ENCODE results near the gene CBFA2T3. TPM values are rescaled to one million over a fixed set of nuclear protein-coding genes. Genes with fewer than 3 reads are reported as not detected.
"Not testable (repeated sequence)": the region's sequence is repeated elsewhere in the genome, so short reads cannot be mapped to it uniquely, and the experiment has no call there.

The CBFA2T3 gene
- polyA plus RNA-seq, 3 donors from 2014 or later, result 0.49 to 0.76 TPM; not detected in 1

DNA sequence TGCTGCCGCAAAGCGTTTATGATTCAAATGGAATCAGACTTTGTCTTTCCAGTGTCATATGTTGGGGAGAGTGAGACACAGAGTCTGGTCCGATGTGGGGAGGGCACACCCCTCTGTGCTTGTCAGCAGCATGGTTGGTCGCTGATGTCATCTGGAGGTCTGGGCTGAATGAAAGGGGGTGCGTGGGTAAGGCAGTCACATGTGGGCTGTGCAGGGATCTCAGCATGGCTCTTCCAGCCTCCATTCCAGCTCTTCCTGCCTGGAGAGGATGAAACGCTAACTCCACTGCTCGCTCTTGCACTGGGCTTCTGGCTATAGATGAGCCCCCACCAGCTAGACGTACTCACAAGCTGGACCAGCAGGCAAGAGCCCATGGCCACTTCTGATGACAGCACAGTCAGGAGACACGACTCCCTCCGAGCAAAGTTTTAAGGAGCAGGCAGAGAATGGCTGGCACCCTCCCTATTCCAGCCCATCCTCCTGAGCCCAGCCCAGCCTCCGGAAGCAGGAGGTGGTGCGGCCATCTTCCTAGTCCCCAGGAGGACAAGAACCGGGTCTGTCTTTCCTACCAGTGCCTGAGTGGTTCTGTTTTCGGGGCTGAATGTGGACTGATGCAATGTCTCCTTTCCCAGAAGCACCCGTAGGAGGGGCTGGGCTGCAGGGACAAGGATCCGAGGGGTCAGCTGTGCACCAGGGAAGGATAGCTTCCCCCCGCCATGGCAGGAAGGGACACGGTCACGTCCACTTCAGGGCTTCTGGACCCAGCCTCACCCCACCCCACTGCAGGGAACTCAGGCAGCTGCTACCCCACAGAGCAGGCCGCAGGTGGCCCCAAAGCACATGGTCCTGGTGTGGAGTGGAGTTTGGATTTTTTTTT lies 41.5 kb upstream of the CBFA2T3 start:
- Mint-ChIP-seq H3K36me3 (no peaks in the 10 kb centered on the region), H3K4me3 (no peak overlapping the region), H3K9me3 (no peaks in the 10 kb centered on the region), H3K4me1 (peaks cover 0 to 6% of the 10 kb centered on the region in 2 donors), H3K27ac (no peak overlapping the region), H3K27me3 (ENCODE audit: low read depth in 3 of 3) (peaks cover 2 to 7% (median 3%) of the 10 kb centered on the region in 3 donors)
- no peak for DNase-seq

DNA sequence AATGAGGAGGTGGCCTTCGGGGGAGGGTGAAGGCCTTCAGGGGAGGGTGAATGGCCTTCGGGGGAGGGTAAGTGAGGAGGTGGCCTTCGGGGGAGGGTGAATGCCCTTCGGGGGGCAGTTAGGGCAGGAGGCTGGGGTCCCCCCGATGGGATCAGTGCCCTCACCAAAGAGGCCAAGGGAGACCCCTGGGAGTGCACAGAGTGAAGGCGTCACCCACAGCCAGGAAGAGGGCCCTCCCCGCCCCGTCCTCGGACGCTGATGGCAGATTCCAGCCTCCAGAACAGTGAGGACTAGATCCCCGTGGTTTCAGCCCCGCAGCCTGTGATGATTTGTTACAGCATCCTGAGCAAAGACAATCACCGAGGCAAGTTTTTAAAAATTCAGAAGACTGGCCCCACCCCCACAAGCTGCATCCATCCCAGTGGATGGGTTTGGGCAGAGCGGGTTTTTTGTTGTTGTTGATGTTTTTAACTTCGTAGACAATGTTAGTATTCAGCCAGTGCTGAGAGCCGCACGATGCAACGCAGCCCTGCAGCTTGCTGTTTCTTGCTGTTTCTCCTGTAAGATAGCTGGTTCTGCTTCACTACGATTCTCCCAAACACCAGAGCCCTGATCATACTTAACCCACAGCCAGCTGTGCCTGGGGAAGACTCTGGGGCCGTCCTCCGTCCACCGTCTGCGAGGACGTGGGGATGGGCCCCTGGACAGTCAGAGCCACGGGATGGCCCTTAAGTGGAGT lies 40.7 kb upstream of the CBFA2T3 start:
- H3K4me3 Mint-ChIP-seq, result no peak overlapping the region
- H3K4me1 Mint-ChIP-seq, result peaks cover 0 to 6% of the 10 kb centered on the region in 2 donors
- H3K9me3 Mint-ChIP-seq, result no peaks in the 10 kb centered on the region
- DNase-seq, result no peak
- no peak overlapping the region for H3K27ac Mint-ChIP-seq
- H3K27me3 Mint-ChIP-seq (ENCODE audit: low read depth in 3 of 3), result peaks cover 2 to 7% (median 2%) of the 10 kb centered on the region in 3 donors
- no peaks in the 10 kb centered on the region for H3K36me3 Mint-ChIP-seq

DNA sequence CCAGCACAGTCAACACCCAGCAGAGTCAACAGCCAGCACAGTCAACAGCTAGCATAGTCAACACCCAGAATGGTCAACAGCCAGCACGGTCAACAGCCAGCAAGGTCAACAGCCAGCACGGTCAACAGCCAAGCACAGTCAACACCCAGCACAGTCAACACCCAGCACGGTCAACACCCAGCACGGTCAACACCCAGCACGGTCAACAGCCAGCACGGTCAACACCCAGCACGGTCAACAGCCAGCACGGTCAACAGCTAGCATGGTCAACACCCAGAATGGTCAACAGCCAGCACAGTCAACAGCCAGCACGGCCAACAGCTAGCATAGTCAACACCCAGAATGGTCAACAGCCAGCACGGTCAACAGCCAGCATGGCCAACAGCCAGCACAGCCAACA lies 39.6 kb upstream of the CBFA2T3 start:
- not testable (repeated sequence) for H3K9me3 Mint-ChIP-seq; H3K4me1 Mint-ChIP-seq; H3K36me3 Mint-ChIP-seq; H3K27ac Mint-ChIP-seq; DNase-seq; H3K27me3 Mint-ChIP-seq (ENCODE audit: low read depth in 3 of 3); H3K4me3 Mint-ChIP-seq

DNA sequence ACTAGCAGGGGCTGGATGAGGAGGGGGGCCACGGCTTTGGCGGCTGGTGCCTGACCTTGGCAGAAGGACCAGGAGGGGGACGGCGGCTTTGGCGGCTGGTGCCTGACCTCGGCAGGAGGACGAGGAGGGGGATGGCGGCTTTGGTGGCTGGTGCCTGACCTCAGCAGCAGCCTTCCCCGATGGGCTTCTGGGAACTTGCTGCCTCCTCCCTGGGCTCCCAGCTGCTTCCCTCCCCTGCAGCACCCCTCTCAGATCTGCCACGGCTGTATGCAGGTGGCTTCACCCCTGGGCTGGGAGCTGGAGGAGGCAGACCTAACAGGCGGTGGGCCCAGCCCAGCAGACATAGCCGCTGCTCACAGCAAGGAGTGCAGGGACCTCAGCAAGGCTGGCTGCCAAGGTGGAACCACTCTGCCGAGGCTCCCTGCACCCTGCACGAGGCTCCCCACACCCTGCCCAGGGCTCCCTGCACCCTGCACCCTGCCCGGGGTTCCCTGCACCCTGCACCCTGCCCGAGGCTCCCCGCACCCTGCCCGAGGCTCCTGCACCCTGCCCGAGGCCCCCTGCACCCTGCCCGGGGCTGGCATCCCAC lies 38.4 kb upstream of the CBFA2T3 start:
- no peak overlapping the region for H3K27ac Mint-ChIP-seq
- H3K9me3 Mint-ChIP-seq, result no peaks in the 10 kb centered on the region
- H3K36me3 Mint-ChIP-seq, result no peaks in the 10 kb centered on the region
- peaks cover 2 to 5% (median 2%) of the 10 kb centered on the region in 3 donors for H3K27me3 Mint-ChIP-seq (ENCODE audit: low read depth in 3 of 3)
- no peak for DNase-seq
- H3K4me1 Mint-ChIP-seq, result peaks cover 0 to 4% of the 10 kb centered on the region in 2 donors
- no peak overlapping the region for H3K4me3 Mint-ChIP-seq

GRCh38 chr16:89014403-89015230 lies 37.6 kb upstream of the CBFA2T3 start:
- no peak for DNase-seq
- Mint-ChIP-seq H3K4me3 (no peak overlapping the region), H3K27ac (no peak overlapping the region), H3K4me1 (no peaks in the 10 kb centered on the region), H3K36me3 (no peaks in the 10 kb centered on the region), H3K9me3 (no peaks in the 10 kb centered on the region), H3K27me3 (ENCODE audit: low read depth in 3 of 3) (peaks cover 2 to 4% (median 3%) of the 10 kb centered on the region in 3 donors)

DNA sequence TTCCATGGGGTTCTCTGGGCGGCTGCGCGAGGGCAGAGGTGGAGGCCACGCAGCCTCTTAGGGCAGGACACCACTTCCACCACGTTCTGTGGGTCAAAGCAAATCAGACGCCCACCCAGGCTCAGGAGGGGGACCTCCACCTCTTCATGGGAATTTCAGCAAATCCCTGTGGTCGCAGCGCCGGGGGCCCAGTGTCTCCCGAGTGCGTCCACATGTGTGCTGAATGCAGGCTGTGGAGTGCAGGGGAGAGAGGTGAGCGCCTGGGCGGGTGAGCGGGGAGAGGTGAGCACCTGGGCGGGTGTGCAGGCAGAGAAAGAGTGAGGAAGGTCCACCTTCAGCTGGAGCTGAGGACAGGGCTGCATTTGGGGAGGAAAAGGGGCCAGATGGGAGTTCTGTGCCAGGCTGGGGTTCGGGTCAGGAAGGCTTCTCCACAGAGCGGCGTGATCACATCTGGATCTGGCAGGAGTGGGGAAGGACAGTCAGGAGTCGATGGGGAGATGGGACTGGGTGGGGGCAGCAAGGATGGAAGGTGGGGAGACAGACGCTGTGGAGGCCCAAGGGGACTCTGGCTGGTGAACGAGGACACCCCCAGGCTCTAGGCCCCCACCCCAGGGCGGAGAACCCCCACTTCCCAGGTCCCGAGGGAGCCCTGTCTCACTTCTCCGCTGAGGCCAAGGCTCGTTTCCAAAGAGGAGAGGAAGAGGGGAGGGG lies 36.8 kb upstream of the CBFA2T3 start:
- Mint-ChIP-seq H3K4me3 (no peak overlapping the region), H3K9me3 (no peaks in the 10 kb centered on the region), H3K36me3 (no peaks in the 10 kb centered on the region), H3K27ac (no peak overlapping the region), H3K27me3 (ENCODE audit: low read depth in 3 of 3) (peaks cover 1 to 7% (median 4%) of the 10 kb centered on the region in 3 donors), H3K4me1 (no peaks in the 10 kb centered on the region)
- no peak for DNase-seq

DNA sequence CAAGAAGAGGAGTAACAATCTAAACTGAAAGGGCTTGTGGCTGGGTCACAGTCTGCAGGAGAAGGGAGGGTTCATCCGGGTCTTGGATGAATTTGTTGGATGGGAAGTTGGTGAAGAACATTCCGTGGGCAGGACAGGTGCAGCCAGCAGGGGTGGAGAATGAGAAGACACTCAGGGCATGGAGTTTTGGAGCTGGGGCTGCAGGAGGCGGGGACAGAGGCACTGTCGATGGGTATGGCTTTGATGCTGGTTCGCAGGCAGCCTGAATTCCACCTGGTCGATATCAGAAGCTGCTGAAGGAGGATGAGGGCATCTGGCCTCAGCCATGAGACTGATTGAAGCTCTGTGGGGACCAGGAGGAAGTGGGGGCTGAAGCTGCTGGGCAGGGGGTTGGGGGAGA lies 36.1 kb upstream of the CBFA2T3 start:
- no peaks in the 10 kb centered on the region for H3K4me1 Mint-ChIP-seq
- no peaks in the 10 kb centered on the region for H3K9me3 Mint-ChIP-seq
- no peak for DNase-seq
- no peak overlapping the region for H3K27ac Mint-ChIP-seq
- H3K4me3 Mint-ChIP-seq, result no peak overlapping the region
- H3K36me3 Mint-ChIP-seq, result no peaks in the 10 kb centered on the region
- H3K27me3 Mint-ChIP-seq (ENCODE audit: low read depth in 3 of 3), result peaks cover 1 to 7% (median 4%) of the 10 kb centered on the region in 3 donors

DNA sequence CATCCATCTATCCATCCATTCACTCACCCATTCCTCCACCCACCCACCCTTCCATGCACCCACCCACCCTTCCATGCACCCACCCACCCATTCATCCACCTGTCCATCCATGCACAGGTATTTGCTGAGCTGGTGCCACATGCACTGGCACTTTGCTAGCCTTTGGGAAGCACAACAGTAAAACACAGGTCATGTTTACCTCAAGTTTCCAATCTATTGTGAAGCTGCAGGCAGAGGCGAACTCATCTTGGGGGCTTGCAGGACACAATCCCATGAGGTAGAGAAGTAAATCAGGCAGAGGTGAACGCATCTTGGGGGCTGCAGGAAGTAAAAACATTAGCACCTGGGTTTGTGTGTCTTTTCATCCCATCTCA lies 35.6 kb upstream of the CBFA2T3 start:
- Mint-ChIP-seq H3K27me3 (ENCODE audit: low read depth in 3 of 3) (peaks cover 1 to 7% (median 4%) of the 10 kb centered on the region in 3 donors), H3K36me3 (no peaks in the 10 kb centered on the region), H3K9me3 (no peaks in the 10 kb centered on the region), H3K4me3 (no peak overlapping the region), H3K4me1 (no peaks in the 10 kb centered on the region), H3K27ac (no peak overlapping the region)
- DNase-seq, result no peak

GRCh38 chr16:89011909-89012621 lies 35.1 kb upstream of the CBFA2T3 start:
- DNase-seq, result no peak
- no peaks in the 10 kb centered on the region for H3K36me3 Mint-ChIP-seq
- no peak overlapping the region for H3K27ac Mint-ChIP-seq
- no peak overlapping the region for H3K4me3 Mint-ChIP-seq
- no peaks in the 10 kb centered on the region for H3K4me1 Mint-ChIP-seq
- peaks cover 0 to 2% (median 0%) of the 10 kb centered on the region in 6 donors for H3K9me3 Mint-ChIP-seq
- H3K27me3 Mint-ChIP-seq (ENCODE audit: low read depth in 3 of 3), result peaks cover 1 to 11% (median 4%) of the 10 kb centered on the region in 3 donors

DNA sequence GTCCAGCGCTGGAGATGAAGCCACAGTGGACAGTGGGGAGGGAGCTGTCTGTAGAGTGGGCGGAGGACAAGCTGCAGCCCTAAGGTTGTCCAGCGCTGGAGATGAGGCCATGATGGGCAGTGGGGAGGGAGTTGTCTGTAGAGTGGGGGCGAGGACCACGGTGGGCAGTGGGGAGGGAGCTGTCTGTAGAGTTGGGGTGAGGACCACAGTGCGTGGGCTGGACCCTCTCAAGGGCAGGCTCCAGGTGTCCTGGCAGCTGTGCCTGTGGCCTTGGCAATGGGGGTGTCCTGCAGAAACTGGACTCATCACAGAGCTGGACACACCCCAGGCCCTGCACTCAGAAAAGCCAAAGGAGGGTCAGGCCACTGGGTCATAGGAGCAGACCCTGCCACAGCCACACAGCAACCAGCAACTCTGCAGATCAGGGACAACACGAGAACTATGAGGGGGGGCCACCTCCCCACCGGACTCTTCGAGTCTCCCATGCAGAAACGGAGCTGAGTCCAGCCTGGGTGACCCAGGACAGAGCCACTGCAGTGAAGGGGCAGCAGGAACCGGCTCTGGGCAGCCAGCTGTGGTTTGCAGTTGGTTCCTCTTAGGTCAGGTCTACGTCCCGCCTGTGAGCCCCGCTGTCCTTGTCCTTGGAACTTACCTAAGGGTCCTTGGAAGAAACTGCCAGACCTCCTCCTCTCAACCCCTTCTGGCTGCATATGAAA lies 33.4 kb upstream of the CBFA2T3 start:
- Mint-ChIP-seq H3K36me3 (no peaks in the 10 kb centered on the region), H3K27ac (no peak overlapping the region), H3K27me3 (ENCODE audit: low read depth in 3 of 3) (peaks cover 1 to 11% (median 2%) of the 10 kb centered on the region in 3 donors), H3K4me1 (no peaks in the 10 kb centered on the region), H3K9me3 (peaks cover 0 to 2% (median 0%) of the 10 kb centered on the region in 6 donors), H3K4me3 (no peak overlapping the region)
- no peak for DNase-seq

- Mint-ChIP-seq H3K27me3 (ENCODE audit: low read depth in 3 of 3) (peaks cover 1 to 14% (median 2%) of the 10 kb centered on the region in 3 donors), H3K9me3 (peaks cover 0 to 2% (median 0%) of the 10 kb centered on the region in 6 donors), H3K27ac (no peak overlapping the region)
Observed at GRCh38 chr16:89009343-89010209, 32.6 kb upstream of the CBFA2T3 start.

More at GRCh38 chr16:89009343-89010209, 32.6 kb upstream of the CBFA2T3 start:
- Mint-ChIP-seq H3K4me1 (no peaks in the 10 kb centered on the region), H3K4me3 (no peak overlapping the region), H3K36me3 (no peaks in the 10 kb centered on the region)
- peak in 2 of 3 donors; percentile 23 to 31 for DNase-seq

All from immature natural killer cell (primary cell).